CD14-positive monocyte (primary cell): ENCODE measurements around the gene AGPAT3. TPM values are rescaled to one million over a fixed set of nuclear protein-coding genes. Genes with fewer than 3 reads are reported as not detected.
A peak's percentile ranks its signal among the peaks of the same experiment; 100 is the strongest.

Experiments used
- DNase-seq, 3 donors: peaks; one replicate each; pipeline ENCODE4 v3.0.0-alpha.2; 2011 to 2022
- H2AFZ ChIP-seq: 2 replicates; pipeline ENCODE4 v1.6.0; 2012; ENCODE audit warnings: mild to moderate bottlenecking, low read depth, low read length, inconsistent platforms; ENCODE audit not compliant: insufficient read depth, poor library complexity, severe bottlenecking
- H3K27ac ChIP-seq, 2 donors: 1 replicate in 1 of 2; 2 replicates in 1 of 2; pipeline ENCODE4 v1.5.1; 2012 to 2013; ENCODE audit warnings: low read length in 2 of 2, control low read depth in 1 of 2, inconsistent platforms in 1 of 2, low read depth in 1 of 2, mild to moderate bottlenecking in 1 of 2
- H3K27me3 ChIP-seq, 2 donors: one replicate each; pipeline versions ENCODE4 v1.6.0 to v1.6.1; 2011 to 2013; ENCODE audit warnings: low read length in 2 of 2; ENCODE audit not compliant: control insufficient read depth in 2 of 2, insufficient read depth in 2 of 2
- H3K36me3 ChIP-seq, 2 donors: replicated peaks in 1 of 2; 1 replicate in 1 of 2; 2 replicates in 1 of 2; pipeline versions ENCODE4 v1.5.1 to v1.6.1; 2012 to 2013; ENCODE audit warnings: low read length in 2 of 2, control low read depth in 1 of 2, inconsistent platforms in 1 of 2, mild to moderate bottlenecking in 1 of 2; ENCODE audit not compliant: insufficient read depth in 2 of 2, control insufficient read depth in 1 of 2
- H3K4me1 ChIP-seq, 2 donors: 1 replicate in 1 of 2; 2 replicates in 1 of 2; pipeline versions ENCODE4 v1.5.1 to v1.6.1; 2012 to 2013; ENCODE audit warnings: low read length in 2 of 2, control low read depth in 1 of 2, inconsistent platforms in 1 of 2, mild to moderate bottlenecking in 1 of 2, moderate library complexity in 1 of 2; ENCODE audit not compliant: insufficient read depth in 2 of 2, control insufficient read depth in 1 of 2
- H3K4me2 ChIP-seq: replicated peaks from 2 replicates; pipeline ENCODE3; 2012; ENCODE audit warnings: low read length, moderate library complexity, mild to moderate bottlenecking; ENCODE audit not compliant: poor library complexity, severe bottlenecking; ENCODE audit errors: extremely low read depth
- H3K4me3 ChIP-seq, 3 experiments: fragments of 200-600 bp in 1 of 3; sonication (generic) in 1 of 3; replicated peaks in 1 of 3; 1 replicate in 2 of 3; 2 replicates in 1 of 3; pipeline ENCODE4 v1.5.1; 2011 to 2013; ENCODE audit warnings: low read length in 3 of 3, mild to moderate bottlenecking in 3 of 3, control low read depth in 2 of 3, low read depth in 2 of 3, inconsistent platforms in 1 of 3, moderate library complexity in 1 of 3
- H3K79me2 ChIP-seq: 2 replicates; pipeline ENCODE4 v1.6.0; 2012; ENCODE audit warnings: mild to moderate bottlenecking, control low read depth, inconsistent platforms, low read length, moderate library complexity; ENCODE audit not compliant: insufficient read depth
- H3K9ac ChIP-seq: 2 replicates; pipeline ENCODE4 v1.6.0; 2017; ENCODE audit warnings: low read length, mild to moderate bottlenecking; ENCODE audit not compliant: insufficient read depth, poor library complexity, severe bottlenecking
- H3K9me3 ChIP-seq, 2 donors: replicated peaks in 1 of 2; 1 replicate in 1 of 2; 2 replicates in 1 of 2; pipeline versions ENCODE4 v1.5.1 to v1.6.1; 2012 to 2013; ENCODE audit warnings: low read length in 2 of 2, control low read depth in 1 of 2; ENCODE audit not compliant: control insufficient read depth in 1 of 2, insufficient read depth in 1 of 2
- H4K20me1 ChIP-seq: 2 replicates; pipeline ENCODE4 v1.6.0; 2012; ENCODE audit warnings: mild to moderate bottlenecking, low read length, control low read depth, moderate library complexity; ENCODE audit not compliant: insufficient read depth
- H3K27ac Mint-ChIP-seq, 7 donors: one replicate each; pipeline ENCODE4 v1.8.0; 2020; ENCODE audit warnings: mild to moderate bottlenecking in 7 of 7, mixed read lengths in 7 of 7, moderate library complexity in 6 of 7, inconsistent platforms in 2 of 7
- H3K27me3 Mint-ChIP-seq, 3 donors: one replicate each; pipeline ENCODE4 v1.8.0; 2021 to 2022; ENCODE audit warnings: low read depth in 3 of 3, mild to moderate bottlenecking in 3 of 3, mixed read lengths in 3 of 3, moderate library complexity in 3 of 3, inconsistent platforms in 1 of 3
- H3K36me3 Mint-ChIP-seq, 2 donors: one replicate each; pipeline ENCODE4 v1.8.0; 2020; ENCODE audit warnings: mixed read lengths in 2 of 2, inconsistent platforms in 1 of 2, mild to moderate bottlenecking in 1 of 2
- H3K4me1 Mint-ChIP-seq: one replicate; pipeline ENCODE4 v1.8.0; 2020; ENCODE audit warnings: mild to moderate bottlenecking, mixed read lengths
- H3K4me3 Mint-ChIP-seq, 2 donors: one replicate each; pipeline ENCODE4 v1.8.0; 2020; ENCODE audit warnings: mild to moderate bottlenecking in 2 of 2, mixed read lengths in 2 of 2, moderate library complexity in 1 of 2
- H3K9me3 Mint-ChIP-seq, 7 donors: one replicate each; pipeline ENCODE4 v1.8.0; 2020 to 2022; ENCODE audit warnings: mixed read lengths in 7 of 7, mild to moderate bottlenecking in 6 of 7, moderate library complexity in 6 of 7, inconsistent platforms in 2 of 7
- WGBS: methylation state at CpG from one replicate; pipeline ENCODE4 v1.1.5; 2013; ENCODE audit warnings: missing lambda C conversion rate; ENCODE audit not compliant: insufficient coverage; 5-methylcytosine and 5-hydroxymethylcytosine counted together
- intact Hi-C, 2 donors: fragments of 100-400 bp; cut with micrococcal nuclease; formaldehyde crosslinking; loops; one replicate each; pipeline versions ENCODE4 v1.15.0 to v1.15.1; 2023
- polyA plus RNA-seq, 3 donors: library from polyadenylated mRNA; depleted of rRNA in 1 of 3; unstranded in 2 of 3; stranded (reverse) in 1 of 3; fragments of 300-500 nt in 2 of 3; fragments of >200 nt in 1 of 3; fragmentation: Illumina TruSeq in 2 of 3; gene quantifications; 1 replicate in 2 of 3; 2 replicates in 1 of 3; pipeline ENCODE4 v1.2.3, GENCODE V29; 2012 to 2021
- TF ChIP-seq, protein P1 (sequence below): fragments of 200-600 bp; IDR thresholded peaks from one replicate; pipeline ENCODE4 v1.8.0; 2022; ENCODE audit warnings: antibody characterized with exemption, mild to moderate bottlenecking

Gene AGPAT3
- polyA plus RNA-seq, 3 donors, result 24.9 to 49.3 (median 26.2) TPM

- Mint-ChIP-seq H3K27ac (no peak overlapping the region), H3K4me1 (peaks cover 5% of the 10 kb centered on the region), H3K4me3 (peak overlapping the region in 1 of 2 donors; percentile 36), H3K27me3 (peaks cover 14 to 33% (median 21%) of the 10 kb centered on the region in 3 donors), H3K9me3 (peaks cover 0 to 2% (median 0%) of the 10 kb centered on the region in 7 donors), H3K36me3 (peaks cover 26 to 33% of the 10 kb centered on the region in 2 donors)
- intact Hi-C loops, result no loop called here
- TF ChIP-seq, protein P1, sequence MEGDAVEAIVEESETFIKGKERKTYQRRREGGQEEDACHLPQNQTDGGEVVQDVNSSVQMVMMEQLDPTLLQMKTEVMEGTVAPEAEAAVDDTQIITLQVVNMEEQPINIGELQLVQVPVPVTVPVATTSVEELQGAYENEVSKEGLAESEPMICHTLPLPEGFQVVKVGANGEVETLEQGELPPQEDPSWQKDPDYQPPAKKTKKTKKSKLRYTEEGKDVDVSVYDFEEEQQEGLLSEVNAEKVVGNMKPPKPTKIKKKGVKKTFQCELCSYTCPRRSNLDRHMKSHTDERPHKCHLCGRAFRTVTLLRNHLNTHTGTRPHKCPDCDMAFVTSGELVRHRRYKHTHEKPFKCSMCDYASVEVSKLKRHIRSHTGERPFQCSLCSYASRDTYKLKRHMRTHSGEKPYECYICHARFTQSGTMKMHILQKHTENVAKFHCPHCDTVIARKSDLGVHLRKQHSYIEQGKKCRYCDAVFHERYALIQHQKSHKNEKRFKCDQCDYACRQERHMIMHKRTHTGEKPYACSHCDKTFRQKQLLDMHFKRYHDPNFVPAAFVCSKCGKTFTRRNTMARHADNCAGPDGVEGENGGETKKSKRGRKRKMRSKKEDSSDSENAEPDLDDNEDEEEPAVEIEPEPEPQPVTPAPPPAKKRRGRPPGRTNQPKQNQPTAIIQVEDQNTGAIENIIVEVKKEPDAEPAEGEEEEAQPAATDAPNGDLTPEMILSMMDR, result no peak
- Histone ChIP-seq H3K27ac (no peak overlapping the region), H3K79me2 (no peaks in the 10 kb centered on the region), H2AFZ (no peak overlapping the region), H3K4me1 (no peaks in the 10 kb centered on the region), H3K27me3 (peaks cover 0 to 18% of the 10 kb centered on the region in 2 donors), H3K4me2 (no peak overlapping the region), H3K9me3 (no peaks in the 10 kb centered on the region), H3K4me3 (no peak overlapping the region), H4K20me1 (peaks cover 53% of the 10 kb centered on the region), H3K36me3 (peaks cover 23 to 36% of the 10 kb centered on the region in 2 donors), H3K9ac (no peak overlapping the region)
- DNase-seq, result no peak
- WGBS, result 32% methylated on average over 16 of the region's 22 CpGs
Measured at GRCh38 chr21:43985690-43986251, 120.7 kb downstream of the AGPAT3 start.

DNA sequence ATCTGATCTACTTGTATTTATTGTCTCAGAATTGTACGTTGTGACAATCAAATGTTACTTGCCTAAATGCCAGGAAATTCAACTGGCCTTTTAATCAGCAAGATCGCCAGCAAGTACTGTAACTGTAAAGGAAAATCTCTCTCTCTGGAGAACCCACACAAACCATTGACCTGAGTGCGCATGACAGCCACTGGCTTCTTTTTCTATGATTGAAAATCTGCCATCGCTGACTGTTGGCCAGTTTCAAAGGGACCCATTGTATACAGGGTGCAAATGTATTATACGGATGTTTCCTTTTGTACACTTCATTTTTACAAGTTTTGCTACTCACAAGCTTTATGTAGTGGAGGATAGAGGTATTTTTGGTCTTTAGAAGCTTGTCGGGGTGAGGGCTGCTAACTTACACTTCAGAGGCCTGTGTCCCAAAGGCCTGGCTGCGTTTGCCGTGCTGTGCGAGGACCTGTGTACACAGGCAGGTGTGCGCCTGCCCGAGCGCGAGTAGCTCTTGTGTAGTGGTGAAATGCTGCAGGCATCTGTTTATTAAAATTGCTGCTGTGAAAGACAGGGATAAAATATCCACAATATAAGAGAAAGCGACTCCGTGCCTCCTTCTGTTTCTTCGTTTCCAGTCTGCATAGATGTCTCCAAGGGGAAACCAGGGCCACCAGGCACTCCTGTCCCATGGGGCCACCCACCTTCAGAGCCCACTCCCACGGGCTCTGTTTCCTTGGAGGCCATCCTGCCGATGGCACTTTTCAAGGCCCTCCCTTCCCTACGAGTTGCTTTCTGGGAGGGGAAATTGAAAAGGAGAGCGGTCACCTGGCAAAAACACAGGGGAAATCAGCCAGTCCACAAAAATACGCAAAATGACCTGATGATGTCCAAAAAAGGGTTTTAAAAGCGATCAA lies 121.8 kb downstream of the AGPAT3 start:
- peaks cover 0 to 2% (median 0%) of the 10 kb centered on the region in 7 donors for H3K9me3 Mint-ChIP-seq
- DNase-seq, result no peak
- no peaks in the 10 kb centered on the region for H3K4me1 ChIP-seq
- no peak overlapping the region for H3K9ac ChIP-seq
- H4K20me1 ChIP-seq, result peaks cover 53% of the 10 kb centered on the region
- TF ChIP-seq, protein P1, result no peak
- no peaks in the 10 kb centered on the region for H3K9me3 ChIP-seq
- no peak overlapping the region for H3K27ac ChIP-seq
- WGBS, result 98% methylated on average over 5 of the region's 22 CpGs
- H3K79me2 ChIP-seq, result no peaks in the 10 kb centered on the region
- no peak overlapping the region for H2AFZ ChIP-seq
- H3K36me3 ChIP-seq, result peaks cover 12 to 25% of the 10 kb centered on the region in 2 donors
- intact Hi-C loops, result no loop called here
- H3K4me1 Mint-ChIP-seq, result peaks cover 5% of the 10 kb centered on the region
- H3K36me3 Mint-ChIP-seq, result peaks cover 19 to 23% of the 10 kb centered on the region in 2 donors
- H3K27me3 ChIP-seq, result peaks cover 0 to 18% of the 10 kb centered on the region in 2 donors
- no peak overlapping the region for H3K27ac Mint-ChIP-seq
- no peak overlapping the region for H3K4me2 ChIP-seq
- H3K27me3 Mint-ChIP-seq, result peaks cover 15 to 30% (median 22%) of the 10 kb centered on the region in 3 donors
- H3K4me3 Mint-ChIP-seq, result peak overlapping the region in 1 of 2 donors; percentile 30
- no peak overlapping the region for H3K4me3 ChIP-seq
